NCI-H69 (cell line): ENCODE measurements around the gene NXN.
A peak's percentile ranks its signal among the peaks of the same experiment; 100 is the strongest.
"Not testable (repeated sequence)": the region's sequence is repeated elsewhere in the genome, so short reads cannot be mapped to it uniquely, and the experiment has no call there.

Experiments used
- DNase-seq: peaks from one replicate; lab custom pipeline; 2025; lab: John Stamatoyannopoulos, UW

Gene NXN

GRCh38 chr17:1006054-1006453 lies 26.5 kb upstream of the NXN start:
- DNase-seq = peak; percentile 7

- DNase-seq = peak; percentile 59
These were observed 25.9 kb upstream of the NXN start for GRCh38 chr17:1005361-1005946.

GRCh38 chr17:1004769-1005295 lies 25.3 kb upstream of the NXN start:
- no peak for DNase-seq

- no peak for DNase-seq
These were observed 24.6 kb upstream of the NXN start for GRCh38 chr17:1003972-1004768.

DNA sequence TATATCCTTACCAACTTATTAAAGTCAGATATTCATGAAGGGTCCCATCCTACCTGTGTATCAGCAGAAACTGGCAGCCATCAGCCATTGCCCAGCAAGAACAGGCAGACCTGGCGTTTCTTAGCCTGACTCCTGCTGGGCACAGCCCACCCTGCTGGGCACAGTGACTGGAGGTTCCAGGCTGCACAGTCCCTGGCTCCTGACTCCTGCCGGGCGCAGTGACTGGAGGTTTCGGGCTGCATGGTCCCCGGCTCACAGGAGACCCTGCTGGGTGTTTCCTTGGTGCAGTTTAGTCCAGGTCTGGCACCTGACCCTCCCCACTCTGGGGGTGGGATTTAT lies 24.0 kb upstream of the NXN start:
- DNase-seq = no peak

DNA sequence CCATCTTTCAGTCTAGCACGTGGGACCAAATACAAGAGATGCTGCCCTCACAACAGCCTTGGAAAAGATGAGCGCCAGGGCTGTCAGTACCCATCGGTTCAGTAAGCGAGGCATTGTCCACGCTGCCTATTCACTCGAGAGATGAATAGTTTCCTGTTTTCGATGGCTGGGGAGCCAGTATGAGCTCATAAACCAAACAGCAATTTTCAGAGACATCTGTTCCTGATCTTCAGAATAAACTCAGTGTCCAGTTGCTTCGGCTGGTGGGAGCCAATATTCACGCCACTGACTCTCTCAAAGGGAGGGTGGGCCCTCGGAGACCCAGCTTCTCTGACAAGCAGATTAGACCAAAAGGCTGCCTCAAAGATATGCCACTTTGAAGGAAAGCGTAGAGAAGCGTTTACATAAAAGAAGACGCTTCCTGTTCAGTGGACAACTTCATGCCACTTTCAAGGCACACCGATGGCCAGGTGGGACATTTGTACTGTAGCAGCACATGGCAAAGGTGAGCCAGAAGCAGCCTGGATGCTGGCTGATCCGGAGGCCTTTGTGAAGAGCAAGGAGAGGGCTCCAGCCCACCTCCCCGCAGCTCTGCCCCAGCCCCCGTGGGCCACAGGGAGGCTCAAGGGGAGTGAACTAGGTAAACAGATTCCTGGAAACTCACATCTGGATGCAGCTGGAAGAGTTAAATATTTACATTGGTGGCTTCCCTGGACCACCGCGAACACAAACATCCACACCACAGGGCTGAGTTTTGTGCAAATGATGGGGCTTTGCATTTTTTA lies 23.4 kb upstream of the NXN start:
- DNase-seq = peak; percentile 43

GRCh38 chr17:1002412-1002753 lies 22.8 kb upstream of the NXN start:
- DNase-seq = no peak

- no peak for DNase-seq
These were observed 22.2 kb upstream of the NXN start for GRCh38 chr17:1001640-1002411.

GRCh38 chr17:1000597-1001461 lies 21.3 kb upstream of the NXN start:
- DNase-seq = no peak

DNA sequence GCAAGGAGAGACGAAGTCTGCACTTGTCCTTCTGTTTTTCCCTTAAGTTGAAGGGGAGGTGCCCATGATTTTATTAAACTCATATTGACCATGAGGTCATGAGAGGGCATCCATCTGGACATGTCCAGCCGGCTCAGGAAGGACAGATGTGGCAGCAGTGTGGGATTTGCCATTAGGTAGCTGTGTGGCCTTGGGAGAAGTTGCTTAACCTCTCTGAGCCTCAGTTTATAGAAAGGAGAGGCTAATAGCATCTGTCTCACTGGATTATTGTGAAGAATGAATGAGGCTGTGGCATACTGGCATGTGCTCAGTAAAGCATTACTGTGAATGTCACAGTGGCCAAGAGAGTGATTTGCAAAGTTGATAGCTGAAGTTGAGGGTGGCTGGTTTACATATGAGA lies 18.5 kb upstream of the NXN start:
- no peak for DNase-seq

- peak; percentile 97 for DNase-seq
These were observed 17.2 kb upstream of the NXN start, which contains the start of gene TIMM22 for GRCh38 chr17:996554-997344. Gene TIMM22, plus strand, starts transcription at chr17:997129. Its CDS starts 14 bp downstream, at chr17:997143.

DNA sequence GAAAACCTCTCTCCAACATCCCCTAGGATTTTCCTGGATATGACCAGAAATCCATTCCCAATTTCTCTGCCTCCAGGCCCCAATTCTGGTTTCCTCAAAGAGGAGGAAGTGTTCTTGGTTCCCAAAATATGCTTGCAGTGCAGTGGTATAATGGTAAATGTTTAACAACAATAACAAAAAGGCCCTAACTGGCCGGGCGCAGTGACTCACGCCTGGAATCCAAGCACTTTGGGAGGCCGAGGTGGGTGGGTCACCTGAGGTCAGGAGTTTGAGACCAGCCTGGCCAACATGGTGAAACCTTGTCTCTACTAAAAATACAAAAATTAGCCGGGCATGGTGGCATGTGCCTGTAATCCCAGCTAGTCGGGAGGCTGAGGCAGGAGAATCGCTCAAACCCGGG lies 15.7 kb upstream of the NXN start:
- not testable (repeated sequence) for DNase-seq

DNA sequence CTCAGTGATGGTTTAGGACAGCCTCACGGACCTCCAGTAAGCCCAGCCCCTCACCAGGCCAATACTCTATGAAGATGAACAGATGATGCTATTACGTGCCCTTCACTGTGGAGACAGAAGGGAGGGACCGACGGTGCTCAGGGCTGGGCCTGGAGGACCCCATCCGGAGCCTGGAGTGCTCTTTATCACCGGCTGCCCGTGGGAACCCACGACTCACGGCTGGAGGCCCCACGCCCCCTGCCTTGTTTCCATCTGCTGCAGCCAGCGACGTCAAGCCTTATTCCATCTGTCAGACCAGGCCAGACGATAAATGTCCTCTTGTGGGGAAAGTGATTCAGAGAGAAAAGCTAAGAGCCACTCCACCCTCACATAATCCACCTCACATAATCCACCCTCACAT lies 13.4 kb upstream of the NXN start:
- DNase-seq = peak; percentile 6

GRCh38 chr17:988561-988960 lies 9.0 kb upstream of the NXN start:
- no peak for DNase-seq

- DNase-seq = no peak
These were observed 8.4 kb upstream of the NXN start for GRCh38 chr17:987931-988330.

DNA sequence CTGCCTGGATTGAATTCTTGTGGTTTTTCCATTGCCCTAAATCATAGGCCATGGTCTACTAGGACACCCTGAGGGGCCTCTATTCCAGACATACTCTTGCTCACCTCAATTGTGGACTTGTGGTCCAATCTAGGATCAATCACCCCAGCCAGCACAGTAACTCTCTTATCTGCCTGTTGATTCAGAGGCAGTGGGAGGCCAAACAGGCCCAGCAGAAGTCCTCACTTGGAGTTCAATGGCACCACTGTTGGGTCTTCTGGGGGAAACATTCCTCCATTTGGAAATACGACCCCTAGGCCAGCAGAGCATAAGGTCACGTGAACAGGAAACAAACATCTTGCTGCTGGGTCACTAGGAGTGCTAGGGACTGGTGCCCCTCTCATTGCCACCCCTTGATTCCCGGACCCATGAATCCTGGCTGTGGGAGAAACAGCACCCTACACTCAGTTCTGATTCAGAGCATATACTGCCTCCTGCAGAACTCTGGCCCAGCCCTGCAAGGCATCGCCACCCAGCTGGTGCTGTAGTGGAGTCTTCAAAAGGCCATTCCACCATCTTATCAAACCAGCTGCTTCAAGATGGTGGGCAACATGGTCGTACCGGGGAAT lies 6.8 kb upstream of the NXN start:
- DNase-seq = no peak

DNA sequence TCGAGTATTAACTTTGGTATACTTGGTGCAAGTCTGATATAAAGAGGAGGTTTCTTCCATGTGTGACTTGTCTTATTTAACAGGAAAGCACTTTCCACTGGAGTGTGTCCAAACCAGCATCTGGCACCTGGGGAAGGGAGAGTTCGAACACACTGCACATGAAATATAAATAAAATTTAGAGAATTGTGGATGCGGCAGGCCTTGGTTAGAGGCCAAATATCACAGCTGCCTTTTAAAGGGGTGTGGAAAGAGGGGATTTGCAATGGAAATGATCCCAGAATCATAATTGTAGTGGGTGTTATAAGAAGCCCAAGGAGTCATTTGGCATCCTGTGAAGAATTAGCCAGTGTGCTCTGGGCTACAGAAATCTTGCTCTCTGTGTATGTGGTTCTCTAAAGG lies 4.3 kb upstream of the NXN start:
- no peak for DNase-seq

- DNase-seq = no peak
These were observed 1.7 kb upstream of the NXN start for GRCh38 chr17:981292-981658.

DNA sequence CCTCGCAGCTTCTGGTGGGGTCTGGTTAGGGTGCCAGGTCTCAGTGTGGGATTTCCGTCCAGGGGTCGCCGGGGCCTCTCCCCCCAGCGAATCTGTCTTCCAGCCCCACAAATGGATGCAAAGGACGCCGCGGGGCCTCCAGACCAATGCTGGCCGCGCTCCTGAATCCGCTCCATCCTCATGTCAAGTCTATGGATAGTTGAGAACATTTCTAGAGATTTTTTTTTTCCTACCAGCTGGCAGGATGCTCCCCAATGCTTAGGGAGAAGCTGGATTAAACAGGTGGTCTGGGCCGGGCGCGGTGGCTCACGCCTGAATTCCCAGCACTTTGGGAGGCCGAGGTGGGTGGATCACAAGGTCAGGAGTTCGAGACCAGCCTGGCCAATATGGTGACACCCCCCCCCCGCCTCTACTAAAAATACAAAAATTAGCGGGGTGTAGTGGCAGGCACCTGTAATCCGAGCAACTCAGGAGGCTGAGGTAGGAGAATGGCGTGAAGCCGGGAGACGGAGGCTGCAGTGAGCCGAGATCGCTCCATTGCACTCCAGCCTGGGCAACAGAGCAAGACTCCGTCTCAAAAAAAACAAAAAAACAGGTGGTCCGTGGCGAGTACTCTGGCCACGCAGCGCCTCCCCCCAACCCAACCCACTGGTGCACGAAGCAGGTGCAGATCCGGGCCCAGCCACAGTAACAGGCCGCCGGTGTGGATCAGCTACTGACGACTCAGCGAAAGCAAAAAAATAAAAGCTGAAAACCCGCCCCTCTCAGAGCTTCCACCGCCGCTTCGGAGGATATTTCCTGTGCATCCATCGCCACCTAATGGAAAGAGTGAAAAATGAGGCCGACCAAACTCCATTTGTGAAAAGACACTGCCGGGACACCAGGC lies 1.1 kb upstream of the NXN start:
- peak; percentile 84 for DNase-seq
